GM13977 (cell line): Measurements from ENCODE around the gene NAXD.

Experiments
- DNase-seq: peaks from one replicate; pipeline ENCODE4 v3.0.0; 2012; ENCODE audit warnings: low spot score
- CTCF ChIP-seq: IDR thresholded peaks from 2 replicates; pipeline ENCODE4 v1.5.1; 2012; ENCODE audit warnings: mild to moderate bottlenecking, control low read depth; ENCODE audit not compliant: insufficient read depth; ENCODE audit errors: extremely low read depth, missing control alignments
- in situ Hi-C: fragments of 300-500 bp; cut with MboI; formaldehyde crosslinking; loops from one replicate; pipeline ENCODE4 v1.12.0; 2022; ENCODE audit warnings: low sequenced_read_pairs, low pct_unique_long_range_greater_than_20kb, mixed read lengths, inconsistent platforms; ENCODE audit not compliant: unreplicated experiment

Gene NAXD

GRCh38 chr13:110581506-110582185 lies 33.7 kb upstream of the NAXD start:
- no peak for TF ChIP-seq CTCF
- in situ Hi-C loops, result loop anchor here (25.0 kb wide), 1 partner anchor 369 kb away; no protein-coding TSS in a partner anchor
- DNase-seq, result no peak

- in situ Hi-C loops, result loop anchor here (25.0 kb wide), 1 partner anchor 370 kb away; no protein-coding TSS in a partner anchor
- no peak for DNase-seq
- no peak for TF ChIP-seq CTCF
Measured at GRCh38 chr13:110582421-110582954, 32.9 kb upstream of the NAXD start.

- TF ChIP-seq CTCF, result no peak
- DNase-seq, result no peak
- in situ Hi-C loops, result loop anchor here (25.0 kb wide), 1 partner anchor 371 kb away; no protein-coding TSS in a partner anchor
Measured at GRCh38 chr13:110583178-110583865, 32.0 kb upstream of the NAXD start.

- in situ Hi-C loops, result loop anchor here (25.0 kb wide), 1 partner anchor 378 kb away; no protein-coding TSS in a partner anchor
- TF ChIP-seq CTCF, result no peak
Measured at GRCh38 chr13:110589793-110590390, 25.5 kb upstream of the NAXD start.

GRCh38 chr13:110590577-110590976 lies 24.8 kb upstream of the NAXD start:
- no peak for DNase-seq
- in situ Hi-C loops, result loop anchor here (25.0 kb wide), 1 partner anchor 378 kb away; no protein-coding TSS in a partner anchor
- TF ChIP-seq CTCF, result no peak

More at GRCh38 chr13:110589793-110590390, 25.5 kb upstream of the NAXD start:
- DNase-seq, result no peak

GRCh38 chr13:110592665-110593064 lies 22.7 kb upstream of the NAXD start:
- in situ Hi-C loops, result loop anchor here (25.0 kb wide), 1 partner anchor 380 kb away; no protein-coding TSS in a partner anchor
- TF ChIP-seq CTCF, result no peak
- no peak for DNase-seq
